ENCODE measurements around the gene SDC3. TPM values are rescaled to one million over a fixed set of nuclear protein-coding genes. Genes with fewer than 3 reads are reported as not detected.

SDC3 gene
- total and polyA plus RNA-seq, 2 of the 8 experiments (the other 6 are each of a cell fraction or from before 2014, with no cell fraction given), result 7.0 to 27.0 TPM

- TF ChIP-seq CHD7 (IDR thresholded peaks at IDR 0.05; ENCODE audit: insufficient replicate concordance, low read length) (no peak), NRF1 (IDR thresholded peaks at IDR 0.05; ENCODE audit: low read depth, low read length) (no peak), BCL11A (IDR thresholded peaks at IDR 0.05; ENCODE audit: low read depth in 2 of 2, low read length in 2 of 2) (no peak), JUN (IDR thresholded peaks at IDR 0.05; ENCODE audit: low read depth, low read length) (no peak), USF2 (IDR thresholded peaks at IDR 0.05; ENCODE audit: low read length) (no peak)
Measured at GRCh38 chr1:30837653-30838052, 70.9 kb downstream of the SDC3 start (continued).
